Keratinocyte (primary cell): Measurements from ENCODE around the gene ADAD2. TPM values are rescaled to one million over a fixed set of nuclear protein-coding genes. Genes with fewer than 3 reads are reported as not detected.

Experiments
- DNase-seq: peaks from one replicate; pipeline ENCODE4 v3.0.0-alpha.2; 2011; ENCODE audit warnings: low read depth, missing footprints, low spot score
- FAIRE-seq: peaks from 2 replicates; lab custom pipeline; 2011; peaks lifted over from hg19 to GRCh38; lab: Jason Lieb, UNC
- H2AFZ ChIP-seq: 2 replicates; pipeline ENCODE4 v1.6.0; 2012; ENCODE audit warnings: low read length, control low read depth, inconsistent platforms; ENCODE audit not compliant: control insufficient read depth
- H3K27ac ChIP-seq: 2 replicates; pipeline ENCODE4 v1.5.1; 2011; ENCODE audit warnings: low read length; ENCODE audit not compliant: control insufficient read depth, insufficient read depth
- H3K27me3 ChIP-seq: 3 replicates; pipeline ENCODE4 v1.6.0; 2011; ENCODE audit warnings: low read length; ENCODE audit not compliant: control insufficient read depth, insufficient read depth; ENCODE audit errors: extremely low read depth
- H3K36me3 ChIP-seq, 2 experiments: 2 replicates in 1 of 2; 3 replicates in 1 of 2; pipeline ENCODE4 v1.5.1; 2011; ENCODE audit warnings: low read length in 2 of 2, mild to moderate bottlenecking in 1 of 2; ENCODE audit not compliant: control insufficient read depth in 2 of 2, insufficient read depth in 2 of 2; ENCODE audit errors: extremely low read depth in 1 of 2
- H3K4me1 ChIP-seq: 3 replicates; pipeline ENCODE4 v1.5.1; 2011; ENCODE audit warnings: low read length; ENCODE audit not compliant: control insufficient read depth, insufficient read depth; ENCODE audit errors: extremely low read depth
- H3K4me2 ChIP-seq: 3 replicates; pipeline ENCODE4 v1.6.0; 2011; ENCODE audit warnings: low read depth, low read length; ENCODE audit not compliant: control insufficient read depth, insufficient read depth; ENCODE audit errors: extremely low read depth
- H3K4me3 ChIP-seq, 3 experiments: fragments of 200-600 bp in 1 of 3; sonication (generic) in 1 of 3; 2 replicates in 2 of 3; 3 replicates in 1 of 3; pipeline ENCODE4 v1.5.1; 2011 to 2016; ENCODE audit warnings: low read length in 3 of 3, mild to moderate bottlenecking in 3 of 3, control low read depth in 2 of 3, inconsistent platforms in 1 of 3, low read depth in 1 of 3, mixed read lengths in 1 of 3, mixed run types in 1 of 3, moderate library complexity in 1 of 3; ENCODE audit not compliant: control insufficient read depth in 2 of 3, insufficient read depth in 2 of 3; ENCODE audit errors: extremely low read depth in 1 of 3
- H3K79me2 ChIP-seq: 2 replicates; pipeline ENCODE4 v1.6.0; 2012; ENCODE audit warnings: low read length; ENCODE audit not compliant: control insufficient read depth, insufficient read depth
- H3K9ac ChIP-seq: 3 replicates; pipeline ENCODE4 v1.6.0; 2011; ENCODE audit warnings: low read length; ENCODE audit not compliant: control insufficient read depth, insufficient read depth; ENCODE audit errors: extremely low read depth
- H3K9me1 ChIP-seq: 3 replicates; pipeline ENCODE4 v1.6.0; 2011; ENCODE audit warnings: low read length; ENCODE audit not compliant: control insufficient read depth, insufficient read depth; ENCODE audit errors: extremely low read depth
- H3K9me3 ChIP-seq: 2 replicates; pipeline ENCODE4 v1.5.1; 2012; ENCODE audit warnings: low read depth, low read length; ENCODE audit not compliant: control insufficient read depth
- H4K20me1 ChIP-seq: 3 replicates; pipeline ENCODE4 v1.6.0; 2011; ENCODE audit warnings: low read length; ENCODE audit not compliant: control insufficient read depth, insufficient read depth; ENCODE audit errors: extremely low read depth
- CTCF ChIP-seq, 3 experiments: IDR thresholded peaks in 1 of 3; conservative IDR thresholded peaks in 1 of 3; optimal IDR thresholded peaks in 1 of 3; 2 replicates in 2 of 3; 3 replicates in 1 of 3; pipeline versions ENCODE3 to v1.5.1; 2011; ENCODE audit warnings: low read length in 3 of 3, mild to moderate bottlenecking in 3 of 3, moderate library complexity in 2 of 3, control low read depth in 1 of 3, inconsistent platforms in 1 of 3; ENCODE audit not compliant: insufficient read depth in 2 of 3; ENCODE audit errors: extremely low read depth in 1 of 3
- EZH2 ChIP-seq: IDR thresholded peaks from one replicate; pipeline ENCODE4 v1.6.1; 2012; ENCODE audit warnings: inconsistent platforms, mild to moderate bottlenecking, low read length, moderate library complexity
- dilution Hi-C: fragments of 300-500 bp; cut with MboI; formaldehyde crosslinking; loops from one replicate; pipeline ENCODE4 v1.7.0; 2020; ENCODE audit warnings: low sequenced_read_pairs; ENCODE audit not compliant: extremely low pct_ligation_motif_present
- polyA plus RNA-seq, 5 experiments: library from polyadenylated mRNA; depleted of rRNA in 3 of 5; stranded (reverse) in 3 of 5; stranded (forward) in 1 of 5; unstranded in 1 of 5; fragments of >200 nt; gene quantifications; 1 replicate in 1 of 5; 2 replicates in 3 of 5; 3 replicates in 1 of 5; pipeline versions ENCODE4 v1.2.1 to v1.2.3, GENCODE V29; 2011 to 2012; ENCODE audit warnings: missing spikeins in 2 of 5, low read depth in 1 of 5, low replicate concordance in 1 of 5

The ADAD2 gene
- polyA plus RNA-seq, 1 donor (not counting 4 experiments of a cell fraction or from before 2014, with no cell fraction given) = not detected

DNA sequence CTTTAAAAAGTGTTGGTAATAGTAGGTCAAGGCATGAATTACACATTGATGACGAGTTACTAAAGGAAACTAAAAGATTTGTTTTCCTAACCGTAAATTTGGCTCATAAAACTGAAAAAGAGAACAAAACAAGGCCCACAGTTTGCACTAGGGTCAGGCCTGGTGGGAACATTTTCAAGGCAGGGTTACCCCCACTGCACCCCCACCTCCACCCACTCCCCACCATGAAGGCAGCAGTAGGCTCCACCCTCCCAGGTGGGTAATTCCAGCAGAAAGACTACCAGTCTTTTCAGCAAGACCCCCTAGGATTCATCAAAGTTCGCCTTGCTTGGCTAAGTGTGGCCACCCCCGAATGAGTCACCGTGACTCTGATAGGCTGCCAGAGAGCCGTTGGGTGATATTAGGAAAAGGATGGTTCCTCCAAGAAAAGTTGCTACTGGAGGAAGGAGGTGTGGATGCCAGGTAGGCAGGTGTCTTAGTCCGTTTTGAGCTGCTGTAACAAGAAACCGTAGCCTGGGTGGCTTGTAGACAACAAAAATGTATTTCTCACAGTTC, 37.2 kb upstream of the ADAD2 start:
- no peaks in the 10 kb centered on the region for H3K36me3 ChIP-seq
- no peaks in the 10 kb centered on the region for H4K20me1 ChIP-seq
- H3K4me1 ChIP-seq = no peaks in the 10 kb centered on the region
- no peak for TF ChIP-seq EZH2
- TF ChIP-seq CTCF (optimal IDR thresholded peaks at IDR 0.05 in 1 of 3, IDR thresholded peaks at IDR 0.05 in 1 of 3, conservative IDR thresholded peaks at IDR 0.05 in 1 of 3; ENCODE audit: extremely low read depth in 1 of 3, insufficient read depth in 2 of 3, low read length in 3 of 3) = no peak
- H3K9me3 ChIP-seq = peaks cover 2% of the 10 kb centered on the region
- no peaks in the 10 kb centered on the region for H3K9me1 ChIP-seq
- dilution Hi-C loops = no loop called here
- no peak overlapping the region for H3K4me3 ChIP-seq
- H3K79me2 ChIP-seq = no peaks in the 10 kb centered on the region
- no peak overlapping the region for H3K4me2 ChIP-seq
- DNase-seq (no peak), FAIRE-seq (no peak)
- no peak overlapping the region for H3K27ac ChIP-seq
- H3K9ac ChIP-seq = no peak overlapping the region
- H2AFZ ChIP-seq = no peak overlapping the region
- H3K27me3 ChIP-seq = no peaks in the 10 kb centered on the region

- Histone ChIP-seq H3K4me3 (no peak overlapping the region), H3K4me2 (no peak overlapping the region), H3K79me2 (no peaks in the 10 kb centered on the region), H3K9me3 (peaks cover 2% of the 10 kb centered on the region), H3K4me1 (no peaks in the 10 kb centered on the region), H3K9ac (no peak overlapping the region), H3K9me1 (no peaks in the 10 kb centered on the region), H4K20me1 (no peaks in the 10 kb centered on the region), H3K27ac (no peak overlapping the region), H3K36me3 (no peaks in the 10 kb centered on the region), H2AFZ (no peak overlapping the region), H3K27me3 (peaks cover 5% of the 10 kb centered on the region)
- FAIRE-seq = no peak
- DNase-seq = no peak
- TF ChIP-seq CTCF (optimal IDR thresholded peaks at IDR 0.05 in 1 of 3, IDR thresholded peaks at IDR 0.05 in 1 of 3, conservative IDR thresholded peaks at IDR 0.05 in 1 of 3; ENCODE audit: extremely low read depth in 1 of 3, insufficient read depth in 2 of 3, low read length in 3 of 3) (no peak), EZH2 (no peak)
- dilution Hi-C loops = no loop called here
Measured at GRCh38 chr16:84155226-84155625, 35.7 kb upstream of the ADAD2 start.
